Subcutaneous preadipocyte (primary cell): ENCODE results near the gene KLF15. TPM values are rescaled to one million over a fixed set of nuclear protein-coding genes. Genes with fewer than 3 reads are reported as not detected.

Experiments used
- total RNA-seq: library from RNA; depleted of rRNA; stranded (reverse); fragments of >200 nt; gene quantifications from 2 replicates; pipeline ENCODE4 v1.2.3, GENCODE V29; 2012

The KLF15 gene
- 2.0 and 4.4 TPM in 2 replicates for total RNA-seq

DNA sequence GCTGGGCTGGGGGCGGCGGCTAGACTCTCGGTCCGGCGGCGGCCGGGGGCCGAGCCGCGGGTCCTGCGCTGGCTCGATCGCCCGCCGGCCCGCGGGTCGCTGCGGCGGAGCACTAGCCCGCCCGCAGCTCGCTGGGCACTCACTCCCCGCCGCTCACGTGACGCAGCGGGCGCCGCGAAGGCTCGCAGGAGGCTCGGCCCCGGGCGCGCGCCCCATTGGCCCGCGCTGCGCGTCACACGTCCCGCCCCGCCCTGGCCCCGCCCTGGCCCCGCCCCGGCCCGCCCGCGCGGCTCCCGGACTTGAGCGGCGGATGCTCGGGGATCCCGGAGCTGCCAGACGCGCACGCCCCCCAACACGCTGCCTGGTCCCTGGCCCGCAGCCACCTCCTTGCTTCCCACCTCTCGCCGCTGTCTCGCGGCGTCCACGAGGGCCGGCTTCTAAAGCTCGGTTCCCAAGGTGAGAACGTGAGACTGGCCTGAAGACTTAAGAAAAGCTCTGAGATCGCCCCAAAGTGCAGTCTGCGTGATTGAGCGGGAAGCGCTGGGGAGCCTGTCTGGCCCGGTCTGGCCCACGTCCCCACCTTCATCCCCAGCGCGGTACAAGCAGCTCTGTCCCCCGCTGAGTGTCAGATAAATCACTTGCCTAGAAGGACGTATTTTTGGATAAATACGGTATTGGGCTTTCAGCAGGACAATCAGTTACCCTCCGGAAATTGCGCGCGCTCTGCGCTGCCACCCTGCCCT, at the start of gene KLF15:
Gene KLF15 (minus strand): TSS at position 114 of the 743 bp plus-strand sequence. CDS start 4,486 bp downstream, outside the sequence.

DNA sequence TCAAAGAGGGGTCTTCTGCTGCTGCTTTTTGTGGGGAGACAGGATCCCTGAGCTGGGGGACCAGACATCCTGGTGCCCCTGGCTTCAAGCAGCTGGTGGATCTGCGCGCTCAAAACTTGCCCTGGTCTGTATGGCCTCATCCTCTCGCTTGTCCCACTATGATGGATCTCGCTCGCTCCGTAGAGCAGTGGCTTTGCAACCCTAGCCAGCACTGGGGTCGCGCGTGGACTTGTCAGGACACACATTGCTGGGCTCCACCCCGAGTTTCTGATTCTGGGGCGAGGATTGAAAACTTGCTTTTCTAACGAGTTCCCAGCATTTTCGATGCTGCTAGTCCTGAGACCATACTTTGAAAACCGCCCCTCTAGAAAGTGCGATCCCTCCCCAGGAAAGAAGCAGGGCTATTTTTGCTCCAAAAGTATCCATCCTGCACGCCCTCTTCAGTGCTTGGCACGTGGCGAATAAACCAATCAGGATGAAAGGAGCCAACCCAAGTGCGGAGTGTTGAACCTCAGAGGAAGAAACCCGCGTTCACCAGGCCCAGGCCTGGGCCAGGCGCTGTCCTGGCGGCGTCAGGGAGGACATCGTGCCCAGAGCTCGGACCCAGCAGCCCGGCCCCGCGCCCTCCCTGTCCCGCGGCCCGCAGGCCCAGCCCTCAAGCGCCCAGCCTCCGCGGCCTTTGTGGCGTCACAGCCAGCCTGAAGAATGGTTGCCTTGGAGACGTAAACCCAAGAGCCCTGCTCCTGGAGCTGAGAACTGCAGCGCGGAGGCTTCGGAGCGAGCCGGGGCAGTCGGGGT, 37.2 kb upstream of the KLF15 start, which contains the start of gene CFAP100:
Gene CFAP100 (plus strand): TSS at position 731 of the 798 bp plus-strand sequence. CDS start 1,092 bp downstream, outside the sequence.

Other genes with a start within 250 kb of the KLF15 start
- under 0.01 TPM in 1 of 2 replicates, not detected in the other for gene ALDH1L1, start 176.8 kb downstream of the KLF15 start, total RNA-seq
- gene CFAP100, start 37.5 kb upstream of the KLF15 start, total RNA-seq, result not detected in 2 replicates
- gene ZXDC, start 118.5 kb upstream of the KLF15 start, total RNA-seq, result 15.8 and 27.8 TPM in 2 replicates
- not detected in 2 replicates for gene UROC1, start 160.4 kb upstream of the KLF15 start, total RNA-seq
- gene CHST13, start 166.7 kb upstream of the KLF15 start, total RNA-seq, result not detected in 2 replicates
- gene C3orf22, start 201.5 kb upstream of the KLF15 start, total RNA-seq, result not detected in 2 replicates